Mucosa of rectum (tissue), 2 donors: ENCODE measurements around the gene EXOSC10.
"Not testable (repeated sequence)": the region's sequence is repeated elsewhere in the genome, so short reads cannot be mapped to it uniquely, and the experiment has no call there.

Experiments used
- H3K27ac ChIP-seq, 2 donors: one replicate each; pipeline ENCODE4 v1.7.0; 2013; ENCODE audit warnings: inconsistent platforms in 2 of 2, low read depth in 2 of 2, low read length in 2 of 2
- H3K27me3 ChIP-seq, 2 donors: one replicate each; pipeline ENCODE4 v1.7.0; 2013; ENCODE audit warnings: low read length in 2 of 2; ENCODE audit not compliant: control insufficient read depth in 2 of 2, insufficient read depth in 2 of 2
- H3K36me3 ChIP-seq, 2 donors: one replicate each; pipeline ENCODE4 v1.7.0; 2013; ENCODE audit warnings: low read length in 2 of 2; ENCODE audit not compliant: control insufficient read depth in 2 of 2, insufficient read depth in 2 of 2
- H3K4me1 ChIP-seq, 2 donors: one replicate each; pipeline ENCODE4 v1.7.0; 2013; ENCODE audit warnings: low read length in 2 of 2, mild to moderate bottlenecking in 1 of 2; ENCODE audit not compliant: control insufficient read depth in 2 of 2, insufficient read depth in 2 of 2
- H3K4me3 ChIP-seq, 2 donors: one replicate each; pipeline ENCODE4 v1.7.0; 2013; ENCODE audit warnings: low read length in 2 of 2
- H3K9ac ChIP-seq, 2 donors: one replicate each; pipeline ENCODE4 v1.7.0; 2013; ENCODE audit warnings: low read length in 2 of 2, low read depth in 1 of 2, mild to moderate bottlenecking in 1 of 2
- H3K9me3 ChIP-seq, 2 donors: one replicate each; pipeline ENCODE4 v1.7.0; 2013; ENCODE audit warnings: low read length in 2 of 2; ENCODE audit not compliant: control insufficient read depth in 2 of 2
- donor health status: healthy.
- donor health status: Normal muscosa, but diverticular disease.

Gene EXOSC10

GRCh38 chr1:11078631-11079030 is 21.0 kb downstream of the EXOSC10 start:
- Histone ChIP-seq H3K36me3 (peaks cover 58 to 69% of the 10 kb centered on the region in 2 donors), H3K27me3 (no peaks in the 10 kb centered on the region), H3K9me3 (no peaks in the 10 kb centered on the region), H3K4me1 (no peaks in the 10 kb centered on the region), H3K27ac (no peak overlapping the region), H3K4me3 (no peak overlapping the region), H3K9ac (no peak overlapping the region)

- not testable (repeated sequence) for H3K4me1 ChIP-seq, H3K27ac ChIP-seq, H3K4me3 ChIP-seq, H3K9me3 ChIP-seq, H3K9ac ChIP-seq, H3K27me3 ChIP-seq
- peaks cover 56 to 78% of the 10 kb centered on the region in 2 donors for H3K36me3 ChIP-seq
Measured at GRCh38 chr1:11073398-11073797, 26.3 kb downstream of the EXOSC10 start.

GRCh38 chr1:11072216-11072917 is 27.3 kb downstream of the EXOSC10 start:
- H3K9ac ChIP-seq = no peak overlapping the region
- peaks cover 63 to 82% of the 10 kb centered on the region in 2 donors for H3K36me3 ChIP-seq
- H3K4me1 ChIP-seq = no peaks in the 10 kb centered on the region
- H3K27ac ChIP-seq = no peak overlapping the region
- no peak overlapping the region for H3K4me3 ChIP-seq
- no peaks in the 10 kb centered on the region for H3K27me3 ChIP-seq
- H3K9me3 ChIP-seq = no peaks in the 10 kb centered on the region

- Histone ChIP-seq H3K27ac (no peak overlapping the region), H3K4me1 (no peaks in the 10 kb centered on the region), H3K36me3 (peaks cover 59 to 78% of the 10 kb centered on the region in 2 donors), H3K27me3 (no peaks in the 10 kb centered on the region), H3K9ac (no peak overlapping the region), H3K4me3 (no peak overlapping the region), H3K9me3 (no peaks in the 10 kb centered on the region)
Measured at GRCh38 chr1:11071463-11072215, 28.0 kb downstream of the EXOSC10 start.

GRCh38 chr1:11070876-11071275 is 28.8 kb downstream of the EXOSC10 start:
- no peaks in the 10 kb centered on the region for H3K4me1 ChIP-seq
- H3K9me3 ChIP-seq = no peaks in the 10 kb centered on the region
- no peak overlapping the region for H3K4me3 ChIP-seq
- H3K36me3 ChIP-seq = peaks cover 61 to 79% of the 10 kb centered on the region in 2 donors
- H3K27ac ChIP-seq = no peak overlapping the region
- no peaks in the 10 kb centered on the region for H3K27me3 ChIP-seq
- H3K9ac ChIP-seq = no peak overlapping the region

GRCh38 chr1:11068600-11069473 is 30.8 kb downstream of the EXOSC10 start:
- Histone ChIP-seq H3K36me3 (peaks cover 61 to 76% of the 10 kb centered on the region in 2 donors), H3K9ac (no peak overlapping the region), H3K4me3 (no peak overlapping the region), H3K27ac (no peak overlapping the region), H3K27me3 (no peaks in the 10 kb centered on the region), H3K4me1 (no peaks in the 10 kb centered on the region), H3K9me3 (no peaks in the 10 kb centered on the region)

- Histone ChIP-seq H3K9ac (no peak overlapping the region), H3K27me3 (no peaks in the 10 kb centered on the region), H3K4me1 (no peaks in the 10 kb centered on the region), H3K36me3 (peaks cover 60 to 73% of the 10 kb centered on the region in 2 donors), H3K9me3 (no peaks in the 10 kb centered on the region), H3K4me3 (no peak overlapping the region), H3K27ac (no peak overlapping the region)
Measured at GRCh38 chr1:11067716-11068599, 31.7 kb downstream of the EXOSC10 start.

GRCh38 chr1:11065796-11066195 is 33.9 kb downstream of the EXOSC10 start:
- Histone ChIP-seq H3K4me1 (peaks cover 0 to 2% of the 10 kb centered on the region in 2 donors), H3K9ac (no peak overlapping the region), H3K9me3 (no peaks in the 10 kb centered on the region), H3K27ac (no peak overlapping the region), H3K4me3 (no peak overlapping the region), H3K27me3 (no peaks in the 10 kb centered on the region), H3K36me3 (peaks cover 41 to 53% of the 10 kb centered on the region in 2 donors)

- peaks cover 0 to 5% of the 10 kb centered on the region in 2 donors for H3K4me1 ChIP-seq
- no peak overlapping the region for H3K9ac ChIP-seq
- H3K9me3 ChIP-seq = no peaks in the 10 kb centered on the region
- H3K27ac ChIP-seq = no peak overlapping the region
- H3K27me3 ChIP-seq = no peaks in the 10 kb centered on the region
- H3K4me3 ChIP-seq = no peak overlapping the region
- peaks cover 40 to 48% of the 10 kb centered on the region in 2 donors for H3K36me3 ChIP-seq
Measured at GRCh38 chr1:11064942-11065341, 34.7 kb downstream of the EXOSC10 start.
